Activated CD4-positive, alpha-beta T cell treated with anti-CD3 and anti-CD28 coated beads for 1 hour (primary cell): ENCODE results near the gene TMED4.
A peak's percentile ranks its signal among the peaks of the same experiment; 100 is the strongest.
"Not testable (repeated sequence)": the region's sequence is repeated elsewhere in the genome, so short reads cannot be mapped to it uniquely, and the experiment has no call there.

Experiments
- DNase-seq: peaks from one replicate; pipeline ENCODE4 v3.0.0-alpha.2; 2020

TMED4 gene

DNA sequence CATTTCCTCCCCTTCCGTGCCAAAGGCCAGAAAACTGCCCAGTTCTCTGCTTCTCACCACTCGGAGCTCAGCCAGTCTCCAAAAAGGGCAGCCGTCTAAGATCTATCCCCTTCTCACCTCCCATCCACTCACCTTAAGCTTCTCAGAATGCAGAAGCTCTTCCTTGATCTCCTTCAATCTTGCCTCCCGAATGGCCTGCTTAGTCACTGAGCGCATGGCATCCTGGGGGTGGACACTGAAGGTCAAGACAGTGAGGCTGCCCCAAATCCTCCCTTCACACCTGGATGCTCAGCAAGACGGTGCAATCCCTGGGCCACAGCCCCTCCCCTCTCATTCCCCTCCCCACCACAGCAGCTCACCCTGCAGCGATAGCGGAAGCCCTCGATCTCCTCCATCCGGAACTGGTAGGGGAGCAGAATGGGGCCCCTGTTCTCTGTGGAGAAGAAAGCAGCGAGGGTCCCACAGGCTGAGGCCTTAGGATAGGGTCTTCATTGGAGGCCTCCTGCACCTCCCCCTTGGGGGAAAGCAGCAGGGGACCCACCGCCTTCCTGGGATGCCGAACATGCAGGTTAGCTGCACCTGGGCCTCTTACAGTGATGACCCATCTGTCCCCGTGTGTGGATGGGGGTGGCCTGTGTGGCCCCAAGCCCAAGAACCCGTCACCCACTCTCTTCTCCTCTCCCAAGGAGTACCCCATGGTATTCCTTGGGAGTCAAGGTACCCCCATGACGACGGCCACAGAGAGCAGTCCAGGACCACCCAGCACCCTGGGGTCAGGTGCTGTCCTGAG is 13.1 kb downstream of the TMED4 start:
- no peak for DNase-seq

DNA sequence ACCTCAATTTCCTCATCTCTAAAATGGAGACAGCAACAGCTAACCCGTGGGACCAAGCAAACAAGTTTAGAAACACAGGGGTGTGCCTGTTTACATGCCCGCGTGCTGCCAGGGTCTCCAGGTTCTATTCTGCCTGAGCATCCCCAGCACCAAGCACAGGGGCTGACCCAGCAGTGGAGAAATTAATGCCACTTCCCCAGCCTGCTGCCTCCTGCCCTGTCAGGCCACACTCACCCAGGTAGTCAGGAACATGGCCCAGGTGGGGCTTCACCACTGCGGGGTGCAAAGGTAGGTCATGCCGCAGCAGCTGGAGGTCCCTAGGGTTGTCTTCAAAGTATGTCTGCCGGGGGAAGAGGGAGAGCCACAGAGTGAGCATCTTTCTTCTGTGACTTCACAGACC is 14.1 kb downstream of the TMED4 start:
- no peak for DNase-seq

DNA sequence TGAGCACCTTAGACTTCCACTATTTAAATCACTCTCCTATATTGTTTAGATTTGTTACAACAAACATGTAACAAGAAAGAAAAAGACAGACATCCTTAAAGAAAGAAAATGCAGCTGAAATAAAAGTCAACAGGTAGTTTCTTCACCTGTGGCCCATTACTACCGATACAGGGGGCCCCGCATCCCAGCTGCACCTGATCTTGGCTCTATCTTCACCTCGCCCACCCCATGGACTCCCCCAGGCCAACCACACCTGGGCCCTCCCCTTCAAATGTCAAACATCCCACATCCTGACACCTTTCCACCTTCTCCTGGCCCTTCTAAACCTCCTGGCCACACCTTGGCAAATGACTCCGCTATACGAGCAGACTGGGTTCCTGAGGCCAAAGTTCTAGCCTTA is 15.4 kb downstream of the TMED4 start:
- no peak for DNase-seq

DNA sequence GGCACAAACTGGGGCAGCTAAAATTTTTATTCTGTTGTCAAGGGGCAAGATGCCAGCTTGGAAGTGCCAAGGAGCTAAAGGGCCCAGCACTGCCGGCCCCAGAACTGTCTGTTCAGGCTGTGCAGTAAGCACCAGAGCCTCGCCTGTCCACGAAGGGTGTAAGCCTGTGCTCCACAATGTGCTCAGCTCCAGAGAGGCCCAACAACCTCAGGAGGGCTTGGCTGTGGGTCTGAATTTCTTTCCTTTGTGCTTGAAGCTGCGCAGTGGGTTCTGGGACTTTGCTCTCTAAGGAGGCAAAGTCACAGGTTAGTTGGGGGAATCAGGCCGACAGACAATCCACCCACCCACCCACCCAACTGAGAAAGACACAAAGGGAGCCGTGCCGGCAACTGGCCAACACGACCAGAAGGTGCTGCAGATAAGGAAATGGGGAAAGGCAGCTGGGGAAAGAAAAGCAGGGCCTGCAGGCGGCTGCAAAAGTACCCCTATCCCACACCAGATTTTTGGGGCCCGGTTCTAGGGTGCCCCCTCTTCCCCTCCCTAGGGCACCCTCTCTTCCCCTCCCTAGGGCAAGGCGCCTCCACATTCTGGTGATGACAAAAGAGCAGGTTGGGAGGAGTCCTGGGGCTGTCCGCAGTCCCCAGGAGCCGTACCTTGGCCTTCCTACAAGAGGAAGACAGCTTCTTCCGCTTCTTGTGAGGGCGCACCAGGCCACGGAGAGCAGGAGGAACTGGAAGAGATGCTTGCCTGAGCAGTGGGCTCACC is 16.1 kb downstream of the TMED4 start:
- no peak for DNase-seq

DNA sequence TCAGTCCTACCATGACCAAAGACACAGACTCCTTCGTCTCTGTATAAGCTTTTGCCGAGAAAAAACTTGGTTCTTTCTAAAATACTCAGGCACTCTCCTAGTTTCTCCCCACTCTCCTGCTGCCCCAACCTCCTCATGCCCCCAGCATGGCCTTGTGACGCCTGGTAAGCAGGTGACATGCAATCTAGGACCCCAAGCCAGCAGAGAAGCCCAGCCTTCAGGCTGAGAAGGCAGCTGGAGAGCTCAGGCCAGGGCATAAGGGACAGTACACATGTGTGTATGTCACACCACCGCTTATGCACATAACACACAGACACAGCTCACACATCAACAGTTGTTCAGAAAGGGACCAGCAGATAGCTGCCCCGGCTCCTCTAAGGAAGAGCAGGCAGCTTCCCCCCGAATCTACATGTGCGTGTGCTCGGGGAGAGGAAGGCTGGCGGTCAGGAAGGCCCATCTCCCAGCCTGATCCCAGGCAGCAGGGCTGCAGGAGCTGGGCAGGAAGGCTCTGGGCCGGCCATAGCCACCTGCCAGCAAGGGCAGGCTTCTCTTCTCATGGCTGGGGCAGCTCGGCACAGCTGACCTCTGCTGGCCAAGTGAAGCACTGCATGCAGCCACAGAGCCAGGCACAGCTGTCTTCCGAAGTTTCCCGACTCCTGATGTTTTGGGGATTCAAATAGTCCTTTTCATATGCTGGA is 16.8 kb downstream of the TMED4 start:
- peak; percentile 45 for DNase-seq

DNA sequence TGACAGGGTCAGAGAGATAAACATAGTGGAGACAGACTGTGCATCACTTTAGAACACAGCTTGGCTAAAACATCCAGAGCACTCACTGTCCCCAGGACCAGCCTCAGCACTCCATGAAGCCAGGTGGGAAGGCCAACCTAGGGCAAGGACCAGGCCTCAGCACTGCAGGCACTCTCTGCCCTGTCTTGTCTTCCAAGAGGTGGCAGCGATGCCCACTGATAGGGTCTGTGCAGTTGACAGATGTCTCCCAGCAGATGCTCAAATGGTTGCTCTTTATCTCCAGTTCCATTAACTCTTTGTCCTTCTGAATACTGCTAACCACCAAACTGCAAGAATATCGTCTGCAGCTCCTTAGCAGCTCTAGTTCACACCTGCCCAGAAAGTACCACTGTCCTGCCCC is 17.4 kb downstream of the TMED4 start:
- no peak for DNase-seq

DNA sequence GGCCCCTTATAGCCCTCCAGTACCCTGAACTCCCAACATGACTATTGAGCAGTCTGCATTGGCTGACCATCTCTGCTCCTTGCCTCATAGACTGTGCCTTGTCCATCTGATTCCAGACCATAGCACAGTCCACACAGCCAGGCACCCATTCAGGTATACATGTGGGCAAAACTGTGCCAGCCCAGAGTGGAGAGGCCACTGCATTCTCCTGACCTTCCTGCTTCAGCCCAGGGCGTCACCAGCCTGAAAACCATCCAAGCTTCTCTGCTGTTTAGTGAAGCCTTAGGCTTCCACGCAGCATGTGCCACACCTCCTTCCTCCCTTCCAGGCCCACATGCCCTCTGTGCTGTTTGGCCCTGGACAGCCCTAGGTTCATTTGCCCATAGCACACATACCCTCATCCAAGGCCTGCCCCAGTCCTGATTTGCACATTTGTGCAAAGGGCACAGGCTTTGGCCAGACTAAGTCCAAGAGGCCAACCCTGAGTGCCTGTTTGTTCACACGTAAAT is 18.8 kb downstream of the TMED4 start:
- DNase-seq: no peak

DNA sequence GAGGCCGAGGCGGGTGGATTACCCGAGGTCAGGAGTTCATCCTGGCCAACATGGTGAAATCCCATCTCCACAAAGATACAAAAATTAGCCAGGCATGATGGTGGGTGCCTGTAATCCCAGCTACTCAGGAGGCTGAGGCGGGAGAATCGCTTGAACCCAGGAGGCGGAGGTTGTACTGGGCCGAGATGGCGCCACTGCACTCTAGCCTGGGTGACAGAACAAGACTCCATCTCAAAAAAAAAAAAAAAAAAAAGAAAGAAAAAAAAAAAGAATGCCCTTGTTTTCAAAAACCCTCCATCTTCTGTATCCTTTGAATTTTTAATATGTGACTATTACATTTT is 19.4 kb downstream of the TMED4 start:
- DNase-seq: not testable (repeated sequence)

DNA sequence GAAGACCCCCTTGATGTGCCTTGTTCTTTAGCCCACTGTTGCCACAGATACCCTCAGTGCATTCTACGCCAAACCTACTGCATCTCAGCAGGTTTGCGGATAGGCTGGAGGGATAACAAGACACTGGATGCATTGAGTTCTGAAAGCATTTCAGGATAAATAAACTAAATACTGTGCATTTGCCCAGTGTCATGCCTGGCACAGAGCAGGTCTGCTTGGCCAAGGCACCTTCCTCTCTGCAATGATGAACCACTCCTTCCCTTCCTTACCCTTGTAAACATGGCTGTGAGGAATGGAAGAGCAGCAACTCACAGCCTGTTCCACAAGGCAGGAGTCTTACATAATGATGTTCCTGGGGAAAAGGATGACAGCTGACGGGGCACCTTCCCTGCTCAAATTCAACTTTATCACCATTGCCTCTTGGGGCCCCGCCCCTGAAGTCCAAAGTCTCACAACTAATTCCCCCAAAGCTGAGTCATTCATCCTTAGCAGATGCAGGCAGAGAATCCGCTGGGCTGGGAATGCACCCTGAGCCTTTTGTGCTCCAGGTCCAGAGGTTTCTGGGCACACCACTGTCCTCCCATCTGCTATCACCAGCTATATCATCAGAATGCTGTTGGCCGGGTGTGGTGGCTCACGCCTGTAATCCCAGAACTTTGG is 19.9 kb downstream of the TMED4 start:
- DNase-seq: no peak

DNA sequence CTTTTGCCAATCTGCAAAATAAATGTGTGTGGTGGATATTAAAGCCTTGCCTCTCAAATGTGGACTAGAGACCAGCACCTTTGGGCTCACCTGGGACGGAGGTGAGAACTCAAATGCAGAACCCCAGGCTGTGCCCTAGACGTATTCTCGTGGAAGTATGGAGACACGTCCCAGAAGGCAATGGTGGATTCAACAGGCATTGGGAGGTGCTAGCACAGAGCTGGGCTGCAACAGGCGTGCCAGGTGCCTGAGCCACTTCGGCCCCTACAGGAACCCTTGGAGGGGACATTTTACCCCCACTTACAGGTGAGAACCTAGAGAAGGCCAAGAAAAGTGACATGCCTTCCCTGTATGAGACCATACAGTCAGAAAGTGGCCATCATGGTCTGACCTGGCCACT is 20.6 kb downstream of the TMED4 start:
- no peak for DNase-seq

DNA sequence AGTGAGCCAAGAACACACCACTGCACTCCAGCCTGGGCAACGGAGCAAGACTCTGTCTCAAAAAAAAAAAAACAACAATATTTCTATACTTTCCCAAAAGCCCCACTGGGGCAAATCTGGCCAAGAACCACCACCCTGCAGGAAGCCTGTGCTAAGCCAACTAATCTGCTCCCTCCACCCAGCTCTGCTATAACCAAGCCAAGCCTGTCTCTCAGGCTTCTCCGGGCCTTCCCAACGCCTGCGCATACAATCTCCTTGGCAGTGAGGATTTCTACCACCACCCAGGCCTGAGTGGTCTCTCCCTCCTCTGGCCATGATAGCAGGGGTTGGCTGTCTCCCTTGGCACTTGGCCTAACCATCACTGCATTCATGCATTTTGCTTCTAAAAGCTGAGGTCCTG is 22.5 kb downstream of the TMED4 start:
- no peak for DNase-seq

DNA sequence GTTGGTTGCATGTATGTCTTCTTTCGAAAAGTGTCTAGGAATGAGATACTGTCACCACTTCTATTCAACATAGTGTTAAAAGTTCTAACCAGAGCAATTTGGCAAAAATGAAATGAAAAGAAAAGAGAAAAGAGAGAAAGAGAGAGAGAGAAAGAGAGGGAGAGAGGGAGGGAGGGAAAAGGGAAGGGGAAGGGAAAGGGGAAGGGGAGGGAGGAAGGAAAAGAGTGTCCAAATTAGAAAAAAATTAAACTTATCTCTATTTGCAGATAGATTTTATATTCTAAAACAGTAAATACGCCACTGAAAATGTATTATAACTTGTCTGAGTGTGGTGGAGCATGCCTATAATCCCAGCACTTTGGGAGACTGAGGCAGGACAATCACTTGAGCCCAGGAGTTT is 24.5 kb downstream of the TMED4 start:
- no peak for DNase-seq

DNA sequence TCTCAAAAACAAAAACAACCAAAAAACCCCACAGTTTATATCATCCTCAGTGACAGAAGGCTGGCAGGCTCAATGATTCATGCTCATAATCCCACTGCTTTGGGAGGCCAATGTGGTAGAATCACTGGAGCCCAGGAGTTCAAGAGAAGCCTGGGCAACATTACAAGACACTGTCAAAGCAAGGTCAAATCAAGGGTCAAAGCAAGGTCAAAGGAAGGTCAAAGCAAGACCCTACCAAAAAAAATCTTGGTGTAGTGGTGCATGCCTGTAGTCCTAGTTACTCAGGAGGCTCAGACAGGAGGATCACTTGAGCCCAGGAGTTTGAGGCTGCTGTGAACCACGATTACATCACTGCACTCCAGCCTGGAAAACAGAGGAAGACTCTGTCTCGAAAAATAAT is 26.7 kb downstream of the TMED4 start:
- no peak for DNase-seq

DNA sequence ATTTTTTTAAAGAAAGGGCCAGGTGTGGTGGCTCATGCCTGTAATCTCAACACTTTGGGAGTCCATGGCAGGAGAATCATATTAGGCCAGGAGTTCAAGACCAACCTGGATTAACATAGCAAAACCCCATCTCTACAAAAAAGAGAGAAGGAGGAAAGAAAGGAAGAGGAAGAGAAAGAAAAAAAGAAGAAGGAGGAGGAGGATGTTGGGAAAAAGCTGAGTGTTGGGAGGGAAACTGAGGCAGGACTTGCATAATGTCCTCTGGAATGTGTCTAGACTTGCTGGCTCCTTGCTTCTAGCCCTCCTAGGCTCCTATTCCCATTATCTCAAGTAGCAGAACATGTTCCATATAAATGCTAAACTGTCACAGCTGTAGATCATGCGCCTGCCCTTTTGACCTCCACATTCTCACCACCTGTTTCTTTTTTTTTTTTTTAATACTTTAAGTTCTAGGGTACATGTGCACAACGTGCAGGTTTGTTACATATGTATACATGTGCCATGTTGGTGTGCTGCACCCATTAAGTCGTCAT is 29.5 kb downstream of the TMED4 start:
- DNase-seq: not testable (repeated sequence)

DNA sequence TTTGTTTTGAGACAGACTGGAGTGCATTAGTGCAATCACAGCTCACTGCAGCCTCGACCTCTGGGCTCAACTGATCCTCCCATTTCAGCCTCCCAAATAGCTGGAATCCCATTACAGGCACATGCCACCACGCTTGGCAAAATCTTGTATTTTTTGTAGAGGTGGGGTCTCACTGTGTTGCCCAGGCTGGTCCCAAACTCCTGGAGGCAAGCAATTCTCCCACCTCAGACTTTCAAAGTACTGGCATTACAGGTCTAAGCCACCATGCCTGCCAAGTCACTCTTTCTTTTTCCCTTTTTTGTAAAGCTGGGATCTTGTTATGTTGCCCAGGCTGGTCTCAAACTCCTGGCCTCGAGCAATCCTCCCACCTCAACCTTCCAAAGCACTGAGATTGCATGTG is 32.6 kb downstream of the TMED4 start:
- no peak for DNase-seq

DNA sequence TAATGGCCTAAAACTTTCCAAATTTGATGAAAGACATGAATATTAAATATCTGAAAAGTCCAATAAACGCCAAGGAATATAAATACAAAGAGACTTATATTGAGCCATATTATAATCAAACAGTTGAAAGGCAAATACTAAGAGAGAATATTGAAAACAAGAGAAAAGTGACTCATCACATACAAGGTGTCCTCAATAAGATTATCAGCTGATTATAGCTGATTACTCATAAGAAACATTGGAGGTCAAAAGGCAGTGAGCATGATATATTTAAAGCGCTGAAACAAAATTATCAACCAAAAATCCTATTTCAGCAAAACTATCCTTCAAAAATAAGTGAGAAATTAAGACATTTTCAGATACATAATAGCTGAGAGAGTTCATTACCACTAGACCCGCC is 33.1 kb downstream of the TMED4 start:
- no peak for DNase-seq

DNA sequence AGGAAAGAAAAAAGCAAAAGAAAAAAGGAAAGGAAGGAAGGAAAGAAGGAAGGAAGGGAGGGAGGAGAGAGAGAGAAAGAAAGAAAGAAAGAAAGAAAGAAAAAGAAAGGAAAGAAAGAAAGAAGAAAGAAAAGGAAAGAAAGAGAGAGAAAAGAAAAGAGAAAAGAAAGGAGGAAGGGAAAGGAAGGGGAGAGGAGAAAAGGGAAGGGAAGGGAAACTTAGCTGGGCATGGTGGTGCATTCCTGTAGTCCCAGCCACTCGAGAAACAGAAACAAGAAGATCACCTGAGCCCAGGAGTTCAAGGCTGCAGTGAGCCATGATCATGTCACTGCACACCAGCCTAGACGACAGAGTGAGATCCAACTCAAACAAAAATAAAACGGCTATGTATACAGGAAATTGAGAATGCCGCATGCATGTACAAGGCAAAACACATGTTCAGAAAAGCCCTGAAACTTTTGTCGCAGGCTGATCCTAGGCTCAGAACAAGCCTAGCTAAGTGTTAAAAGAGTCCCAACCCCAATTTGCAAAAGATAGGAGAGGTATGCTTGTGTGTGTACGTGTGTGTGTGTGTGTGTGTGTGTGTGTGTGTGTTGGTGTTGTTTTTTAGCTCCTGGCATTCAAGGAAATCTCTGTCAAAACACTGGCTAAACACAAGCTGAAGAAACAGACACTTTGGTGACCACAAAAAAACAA is 34.3 kb downstream of the TMED4 start:
- DNase-seq: no peak

DNA sequence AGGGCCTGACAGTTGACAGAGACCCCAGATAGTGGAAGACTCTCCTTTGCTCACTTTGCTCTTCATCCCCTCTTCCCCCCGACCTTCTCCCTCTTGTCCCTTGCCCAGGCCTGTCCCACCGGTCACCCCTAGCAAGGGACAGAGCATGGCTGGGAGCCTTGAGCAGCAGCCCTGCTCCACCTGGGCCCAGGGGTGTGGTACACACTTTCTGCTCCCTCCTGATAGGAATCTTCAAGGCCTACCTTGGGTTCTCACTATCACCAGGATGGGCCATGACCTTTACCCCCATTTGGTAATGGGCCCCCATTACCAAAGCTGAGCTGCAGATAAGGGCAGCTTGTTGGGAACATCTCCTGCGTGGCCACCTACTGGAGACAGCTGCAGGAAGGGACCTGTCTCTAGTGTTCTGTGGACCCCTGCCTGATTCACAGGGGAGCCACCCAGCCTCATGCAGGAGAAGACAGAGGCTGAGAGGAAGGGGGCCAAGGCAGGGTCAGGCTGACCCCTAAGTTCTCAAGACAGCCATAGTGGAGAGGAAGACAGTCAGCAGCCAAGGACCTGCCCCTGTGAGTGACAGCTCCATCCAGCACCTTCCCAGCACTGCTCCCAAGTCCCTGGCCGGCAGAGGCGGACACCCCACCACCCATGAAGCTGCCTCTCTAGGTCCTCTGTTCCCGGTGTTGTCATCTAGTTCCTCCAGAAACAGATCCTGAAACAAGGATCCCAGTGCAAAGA is 40.0 kb downstream of the TMED4 start:
- no peak for DNase-seq

DNA sequence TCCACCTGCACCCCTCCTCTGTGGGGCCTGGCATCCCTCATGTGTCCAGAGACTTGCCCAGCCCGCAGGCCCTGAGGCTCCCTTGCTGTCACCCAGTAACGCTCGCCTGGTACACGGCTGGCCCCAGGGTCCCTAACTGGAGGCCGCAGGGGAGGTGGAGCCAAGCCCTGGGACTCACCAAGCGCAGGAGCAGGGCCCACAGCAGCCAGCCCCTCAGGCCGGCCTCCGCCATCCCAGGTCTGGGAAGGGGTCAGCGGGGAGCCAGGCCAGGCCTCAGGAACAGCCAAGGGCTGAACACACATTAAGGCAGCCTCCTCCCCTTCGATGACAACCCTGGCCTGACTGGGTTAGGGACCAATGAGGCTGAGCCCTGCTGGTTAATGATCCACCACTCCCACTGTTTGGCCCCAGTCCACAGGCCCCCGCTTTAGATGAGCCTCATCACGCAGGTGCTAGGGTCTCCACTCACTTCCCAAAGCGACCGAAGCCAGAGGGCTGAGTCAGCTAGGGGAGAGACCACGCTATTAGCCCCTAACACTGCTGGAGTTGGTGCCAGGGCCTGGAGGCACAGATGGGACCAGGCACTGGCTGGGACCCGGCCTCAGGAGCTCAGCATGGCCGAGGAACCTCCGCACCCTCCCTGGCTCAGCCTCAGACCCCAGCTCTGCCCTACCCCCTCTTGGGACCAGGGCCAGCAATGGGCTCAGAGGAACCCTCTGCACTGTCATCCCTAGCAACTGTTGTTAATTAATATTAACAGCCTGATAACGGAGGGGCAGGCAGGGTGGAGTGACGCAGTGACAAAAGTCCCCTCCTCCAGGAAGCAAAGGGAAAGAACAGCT is 40.8 kb downstream of the TMED4 start, which contains the start of gene NPC1L1:
Gene NPC1L1 (minus strand): TSS at position 303 of the 842 bp plus-strand sequence. CDS start 71 bp downstream, at position 232.
- no peak for DNase-seq

DNA sequence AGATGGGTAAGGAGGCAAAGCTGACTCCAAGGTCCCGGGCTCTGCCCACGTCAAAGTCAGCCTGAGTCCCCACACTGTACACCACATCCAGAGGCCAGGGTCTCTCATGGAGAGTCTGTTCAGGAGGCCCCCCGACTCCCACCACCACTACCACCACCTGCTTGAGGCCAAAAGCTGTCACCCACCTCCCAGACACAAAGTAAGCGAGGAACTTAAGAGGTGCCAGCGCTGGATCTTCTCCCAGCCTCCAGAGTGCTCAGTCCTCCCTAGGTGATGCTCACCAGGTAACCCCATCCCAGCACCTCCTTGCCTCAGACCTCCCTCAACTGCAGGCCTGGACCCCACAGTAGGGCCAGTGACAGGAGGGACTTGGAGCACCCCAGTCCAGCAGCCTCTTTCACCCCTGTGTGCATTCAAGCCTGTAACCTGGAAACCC is 41.4 kb downstream of the TMED4 start:
- no peak for DNase-seq
